Lung (tissue), 12 donors: ENCODE data around the gene PRR5L. TPM values are rescaled to one million over a fixed set of nuclear protein-coding genes. Genes with fewer than 3 reads are reported as not detected.

Experiments used
- ATAC-seq: fragments of 200-7000 bp; cut with Tn5 transposase; one replicate; pipeline ENCODE4 v1.9.1; 2020; ENCODE audit warnings: moderate number of reproducible peaks; ENCODE audit not compliant: insufficient read depth, low FRiP score
- DNase-seq, 3 donors: peaks; one replicate each; pipeline ENCODE4 v3.0.0-alpha.2; 2013 to 2017
- H3K27ac ChIP-seq, 2 donors: one replicate each; pipeline ENCODE4 v1.5.1; 2013; ENCODE audit warnings: mild to moderate bottlenecking in 2 of 2, moderate library complexity in 2 of 2, control low read depth in 1 of 2, inconsistent platforms in 1 of 2, low read depth in 1 of 2, low read length in 1 of 2
- H3K27me3 ChIP-seq, 3 donors: one replicate each; pipeline ENCODE4 v1.5.1; 2013; ENCODE audit warnings: low read length in 2 of 3; ENCODE audit not compliant: control insufficient read depth in 3 of 3, insufficient read depth in 3 of 3
- H3K36me3 ChIP-seq, 4 donors: one replicate each; pipeline ENCODE4 v1.5.1; 2013; ENCODE audit warnings: low read length in 4 of 4, mild to moderate bottlenecking in 1 of 4, moderate library complexity in 1 of 4; ENCODE audit not compliant: control insufficient read depth in 4 of 4, insufficient read depth in 4 of 4
- H3K4me1 ChIP-seq, 5 donors: one replicate each; pipeline ENCODE4 v1.5.1; 2013; ENCODE audit warnings: low read length in 5 of 5, mild to moderate bottlenecking in 2 of 5, moderate library complexity in 1 of 5; ENCODE audit not compliant: control insufficient read depth in 5 of 5, insufficient read depth in 5 of 5
- H3K4me3 ChIP-seq: one replicate; pipeline ENCODE4 v1.5.1; 2013; ENCODE audit warnings: mild to moderate bottlenecking, control low read depth, moderate library complexity
- H3K9ac ChIP-seq, 2 donors: one replicate each; pipeline ENCODE4 v1.5.1; 2013; ENCODE audit warnings: low read length in 2 of 2, control low read depth in 1 of 2; ENCODE audit not compliant: insufficient read depth in 1 of 2
- H3K9me3 ChIP-seq, 4 donors: one replicate each; pipeline ENCODE4 v1.5.1; 2013; ENCODE audit warnings: low read length in 3 of 4, mild to moderate bottlenecking in 1 of 4, moderate library complexity in 1 of 4; ENCODE audit not compliant: control insufficient read depth in 4 of 4, insufficient read depth in 3 of 4
- WGBS, 2 donors: extraction: QIAGEN DNeasy Blood & Tissue Kit; methylation state at CpG; one replicate each; pipeline ENCODE4 v1.1.7; 2013; 5-methylcytosine and 5-hydroxymethylcytosine counted together
- polyA plus RNA-seq, 2 donors: library from polyadenylated mRNA; stranded (reverse); fragments of 200-250 nt; gene quantifications; one replicate each; pipeline ENCODE4 v1.2.1, GENCODE V29; 2013
- total RNA-seq, 2 donors: library from RNA; depleted of rRNA in 1 of 2; stranded (reverse); fragments of >200 nt in 1 of 2; gene quantifications; one replicate each; pipeline ENCODE4 v1.2.1, GENCODE V29; 2014 to 2021
- TF ChIP-seq, protein P1 (sequence below): IDR thresholded peaks from 2 replicates; pipeline ENCODE4 v1.5.1; 2012; ENCODE audit warnings: mild to moderate bottlenecking; ENCODE audit errors: control extremely low read depth, extremely low read depth
- donor health status: control.
- donor health status: control.
- donor health status: Bipolar disorder and iron deficiency.
- donor health status: healthy.
- donor health status: DM: yes; HTN: yes; CAD: no.

PRR5L gene
- total and polyA plus RNA-seq, 4 donors, result 6.3 to 27.5 (median 9.0) TPM

DNA sequence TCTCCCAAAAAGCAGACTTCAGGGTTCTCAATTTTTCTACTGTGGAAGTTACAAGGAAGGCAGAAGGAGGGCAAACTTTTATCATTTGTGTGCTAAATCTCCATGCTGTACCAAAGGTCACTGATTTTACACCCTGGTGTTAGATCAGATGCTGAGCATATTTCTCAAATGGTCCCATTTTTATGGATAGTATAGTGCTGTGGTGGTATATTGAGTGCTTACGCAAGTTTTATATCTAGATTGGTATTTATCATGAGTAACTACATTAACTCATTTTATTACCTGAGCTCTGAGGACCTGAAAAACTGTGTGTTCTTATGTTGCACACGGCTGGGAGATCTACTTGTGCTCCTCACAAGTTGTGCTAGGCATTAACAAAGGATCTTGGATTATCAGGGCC, 75.1 kb downstream of the PRR5L start:
- WGBS, 2 donors, result 92 to 95% methylated on average over 2 of the region's 2 CpGs
- TF ChIP-seq, protein P1, sequence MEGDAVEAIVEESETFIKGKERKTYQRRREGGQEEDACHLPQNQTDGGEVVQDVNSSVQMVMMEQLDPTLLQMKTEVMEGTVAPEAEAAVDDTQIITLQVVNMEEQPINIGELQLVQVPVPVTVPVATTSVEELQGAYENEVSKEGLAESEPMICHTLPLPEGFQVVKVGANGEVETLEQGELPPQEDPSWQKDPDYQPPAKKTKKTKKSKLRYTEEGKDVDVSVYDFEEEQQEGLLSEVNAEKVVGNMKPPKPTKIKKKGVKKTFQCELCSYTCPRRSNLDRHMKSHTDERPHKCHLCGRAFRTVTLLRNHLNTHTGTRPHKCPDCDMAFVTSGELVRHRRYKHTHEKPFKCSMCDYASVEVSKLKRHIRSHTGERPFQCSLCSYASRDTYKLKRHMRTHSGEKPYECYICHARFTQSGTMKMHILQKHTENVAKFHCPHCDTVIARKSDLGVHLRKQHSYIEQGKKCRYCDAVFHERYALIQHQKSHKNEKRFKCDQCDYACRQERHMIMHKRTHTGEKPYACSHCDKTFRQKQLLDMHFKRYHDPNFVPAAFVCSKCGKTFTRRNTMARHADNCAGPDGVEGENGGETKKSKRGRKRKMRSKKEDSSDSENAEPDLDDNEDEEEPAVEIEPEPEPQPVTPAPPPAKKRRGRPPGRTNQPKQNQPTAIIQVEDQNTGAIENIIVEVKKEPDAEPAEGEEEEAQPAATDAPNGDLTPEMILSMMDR, result no peak
- H3K9ac ChIP-seq, result no peak overlapping the region
- H3K27ac ChIP-seq, result no peak overlapping the region
- H3K4me1 ChIP-seq, result peaks cover 0 to 8% (median 3%) of the 10 kb centered on the region in 5 donors
- ATAC-seq (no peak), DNase-seq (no peak)
- no peak overlapping the region for H3K4me3 ChIP-seq
- H3K9me3 ChIP-seq, result no peaks in the 10 kb centered on the region
- H3K27me3 ChIP-seq, result peaks cover 0 to 16% (median 12%) of the 10 kb centered on the region in 3 donors
- H3K36me3 ChIP-seq, result no peaks in the 10 kb centered on the region

DNA sequence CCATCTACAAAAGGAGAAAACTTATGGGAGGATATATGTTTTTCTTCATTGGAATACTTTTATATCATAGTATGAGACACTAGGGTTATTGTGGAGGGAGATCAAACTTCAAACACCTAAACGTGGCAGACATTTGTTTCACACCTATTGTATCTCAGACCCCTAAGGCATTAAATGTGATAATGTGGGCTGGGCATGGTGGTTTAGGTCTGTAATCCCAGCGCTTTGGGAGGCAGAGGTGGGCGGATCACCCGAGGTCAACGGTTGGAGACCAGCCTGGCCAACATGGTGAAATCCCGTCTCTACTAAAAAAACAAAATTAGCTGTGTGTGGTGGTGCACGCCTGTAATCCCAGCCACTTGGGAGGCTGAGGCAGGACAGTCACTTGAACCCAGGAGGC, 75.5 kb downstream of the PRR5L start:
- ATAC-seq (no peak), DNase-seq (no peak)
- Histone ChIP-seq H3K4me1 (peaks cover 0 to 8% (median 5%) of the 10 kb centered on the region in 5 donors), H3K4me3 (no peak overlapping the region), H3K27me3 (peaks cover 0 to 16% (median 14%) of the 10 kb centered on the region in 3 donors), H3K9me3 (no peaks in the 10 kb centered on the region), H3K9ac (no peak overlapping the region), H3K36me3 (no peaks in the 10 kb centered on the region), H3K27ac (no peak overlapping the region)
- WGBS, 2 donors, result 93 to 94% methylated on average over 7 of the region's 7 CpGs
- TF ChIP-seq, protein P1, result no peak

DNA sequence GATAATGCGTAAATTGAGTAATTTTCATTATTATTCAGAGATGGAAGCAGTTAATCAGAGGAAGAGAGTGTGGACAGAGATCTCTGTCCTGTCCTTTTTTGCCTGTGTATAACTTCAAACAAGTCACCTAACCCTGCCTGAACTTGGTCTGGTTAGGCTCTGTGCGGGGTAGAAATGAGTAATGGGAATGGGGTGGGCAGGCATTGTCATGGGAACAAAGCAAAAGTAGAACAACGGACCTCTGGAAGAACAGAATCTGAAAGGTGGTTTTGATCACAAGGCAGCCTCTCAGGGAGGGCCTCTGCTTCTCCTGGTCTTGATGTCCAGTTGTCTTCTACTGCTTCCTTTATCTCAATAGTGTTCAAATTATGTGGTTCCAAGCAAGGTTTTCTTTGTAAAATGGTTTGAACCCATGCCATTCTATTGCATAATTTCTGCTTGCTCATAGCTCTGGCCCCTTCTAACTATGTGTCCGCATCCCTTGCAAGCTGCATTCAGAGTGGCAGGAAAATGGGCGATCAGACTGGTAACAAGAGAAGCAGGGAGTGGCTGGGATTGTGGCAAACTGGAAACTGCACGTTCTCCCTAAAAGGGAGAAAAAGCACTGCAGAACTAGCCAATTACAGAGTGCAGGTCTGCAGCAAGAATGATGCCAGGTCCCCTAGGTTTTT, 76.1 kb downstream of the PRR5L start:
- Histone ChIP-seq H3K27me3 (peaks cover 0 to 16% (median 16%) of the 10 kb centered on the region in 3 donors), H3K4me1 (peaks cover 0 to 8% (median 5%) of the 10 kb centered on the region in 5 donors), H3K4me3 (no peak overlapping the region), H3K9me3 (no peaks in the 10 kb centered on the region), H3K27ac (no peak overlapping the region), H3K36me3 (no peaks in the 10 kb centered on the region), H3K9ac (no peak overlapping the region)
- no peak for ATAC-seq
- TF ChIP-seq, protein P1, result no peak
- DNase-seq, result peak in 2 of 3 donors; percentile 58 to 77
- WGBS, 2 donors, result 74 to 78% methylated on average over 6 of the region's 6 CpGs
